Fibroblast of skin of scalp (primary cell): ENCODE measurements around the gene SLC32A1.

ENCODE experiments used
- DNase-seq: peaks from one replicate; pipeline ENCODE4 v3.0.0-alpha.2; 2013

The SLC32A1 gene

GRCh38 chr20:38755324-38755910 lies 31.1 kb downstream of the SLC32A1 start:
- DNase-seq, result no peak

GRCh38 chr20:38757145-38757775 lies 33.0 kb downstream of the SLC32A1 start:
- no peak for DNase-seq

GRCh38 chr20:38759106-38759505 lies 34.8 kb downstream of the SLC32A1 start:
- DNase-seq, result no peak

- DNase-seq, result no peak
These were observed 36.7 kb downstream of the SLC32A1 start for GRCh38 chr20:38760978-38761377.

- no peak for DNase-seq
These were observed 37.9 kb downstream of the SLC32A1 start for GRCh38 chr20:38762174-38762573.

- no peak for DNase-seq
These were observed 39.3 kb downstream of the SLC32A1 start for GRCh38 chr20:38763616-38764015.

GRCh38 chr20:38764567-38765318 lies 40.5 kb downstream of the SLC32A1 start:
- DNase-seq, result peak; percentile 83

GRCh38 chr20:38766071-38766470 lies 41.8 kb downstream of the SLC32A1 start:
- DNase-seq, result no peak

- DNase-seq, result no peak
These were observed 45.4 kb downstream of the SLC32A1 start for GRCh38 chr20:38769376-38770295.

- no peak for DNase-seq
These were observed 46.3 kb downstream of the SLC32A1 start for GRCh38 chr20:38770546-38770945.

GRCh38 chr20:38770970-38771369 lies 46.7 kb downstream of the SLC32A1 start:
- DNase-seq, result no peak

- no peak for DNase-seq
These were observed 47.3 kb downstream of the SLC32A1 start for GRCh38 chr20:38771621-38772020.

GRCh38 chr20:38774167-38774566 lies 49.9 kb downstream of the SLC32A1 start:
- no peak for DNase-seq

- no peak for DNase-seq
These were observed 52.1 kb downstream of the SLC32A1 start for GRCh38 chr20:38776363-38776762.
